Measurements from ENCODE around the gene MMP28. TPM values are rescaled to one million over a fixed set of nuclear protein-coding genes. Genes with fewer than 3 reads are reported as not detected.

The MMP28 gene
- polyA plus RNA-seq, 1 experiment = 0.28 TPM

DNA sequence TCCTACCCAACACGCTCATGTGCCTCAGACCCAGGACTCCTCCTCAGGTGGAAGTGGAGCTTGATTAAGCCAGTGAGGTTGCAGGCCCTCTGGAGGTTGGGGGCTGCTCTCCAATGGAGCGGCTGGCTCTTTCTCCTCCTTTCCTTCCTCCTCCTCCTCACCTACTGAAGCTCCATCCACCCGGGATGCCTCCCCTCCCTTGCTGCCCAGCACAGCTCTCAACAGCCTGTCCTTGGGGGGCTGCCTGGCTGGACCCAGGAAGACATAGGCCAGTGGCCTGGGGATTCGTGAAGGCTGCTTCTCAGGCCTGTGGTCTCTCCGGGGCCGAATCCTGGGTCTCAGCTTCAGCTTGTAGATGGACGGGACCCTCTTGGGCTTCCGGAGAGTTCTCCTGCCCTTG lies 50.6 kb downstream of the MMP28 start:
- peaks cover 31% of the 10 kb centered on the region for H3K27me3 ChIP-seq (ENCODE audit: control insufficient read depth, insufficient read depth, low read length)

DNA sequence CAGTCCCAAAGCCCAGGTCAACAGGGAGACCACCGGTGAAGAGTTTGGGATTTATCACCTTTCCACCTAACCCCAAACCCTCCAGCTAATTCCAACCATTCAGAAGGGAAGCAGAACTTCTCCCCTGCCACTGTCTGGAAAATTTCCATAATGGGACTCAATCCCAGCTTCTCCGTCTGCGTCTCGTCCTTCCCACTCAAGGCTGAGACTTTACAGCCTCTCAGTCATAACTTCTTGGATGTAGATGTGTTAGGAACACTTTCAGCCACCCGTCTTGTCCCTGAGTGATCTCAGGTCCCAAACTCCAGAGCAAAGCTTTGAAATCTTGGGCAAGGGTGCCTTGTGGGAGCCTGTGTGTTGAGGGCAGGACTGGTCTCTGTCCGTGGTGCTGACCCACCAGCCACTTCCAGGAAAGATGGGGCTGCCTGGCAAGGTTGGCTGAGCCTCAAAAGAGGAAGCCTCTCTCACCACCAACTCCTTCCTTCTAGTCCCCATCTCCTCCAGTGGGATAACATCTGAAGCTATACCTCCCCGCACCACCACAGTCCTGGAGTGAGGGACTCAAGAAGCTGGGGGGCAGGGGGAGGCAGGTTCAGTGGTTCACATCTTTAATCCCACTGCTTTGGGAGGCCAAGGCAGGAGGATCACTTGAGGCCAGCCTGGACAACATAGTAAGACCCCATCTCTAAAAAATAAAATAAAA lies 51.7 kb downstream of the MMP28 start:
- Histone ChIP-seq H3K4me3 (ENCODE audit: low read depth, low read length) (no peak overlapping the region), H3K36me3 (ENCODE audit: control insufficient read depth, insufficient read depth, low read length) (no peaks in the 10 kb centered on the region), H3K27me3 (ENCODE audit: control insufficient read depth, insufficient read depth, low read length) (peaks cover 24% of the 10 kb centered on the region)
- TF ChIP-seq, protein P1, sequence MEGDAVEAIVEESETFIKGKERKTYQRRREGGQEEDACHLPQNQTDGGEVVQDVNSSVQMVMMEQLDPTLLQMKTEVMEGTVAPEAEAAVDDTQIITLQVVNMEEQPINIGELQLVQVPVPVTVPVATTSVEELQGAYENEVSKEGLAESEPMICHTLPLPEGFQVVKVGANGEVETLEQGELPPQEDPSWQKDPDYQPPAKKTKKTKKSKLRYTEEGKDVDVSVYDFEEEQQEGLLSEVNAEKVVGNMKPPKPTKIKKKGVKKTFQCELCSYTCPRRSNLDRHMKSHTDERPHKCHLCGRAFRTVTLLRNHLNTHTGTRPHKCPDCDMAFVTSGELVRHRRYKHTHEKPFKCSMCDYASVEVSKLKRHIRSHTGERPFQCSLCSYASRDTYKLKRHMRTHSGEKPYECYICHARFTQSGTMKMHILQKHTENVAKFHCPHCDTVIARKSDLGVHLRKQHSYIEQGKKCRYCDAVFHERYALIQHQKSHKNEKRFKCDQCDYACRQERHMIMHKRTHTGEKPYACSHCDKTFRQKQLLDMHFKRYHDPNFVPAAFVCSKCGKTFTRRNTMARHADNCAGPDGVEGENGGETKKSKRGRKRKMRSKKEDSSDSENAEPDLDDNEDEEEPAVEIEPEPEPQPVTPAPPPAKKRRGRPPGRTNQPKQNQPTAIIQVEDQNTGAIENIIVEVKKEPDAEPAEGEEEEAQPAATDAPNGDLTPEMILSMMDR (IDR thresholded peaks at IDR 0.05; ENCODE audit: insufficient read depth, low read depth, low read length) = no peak
- ChIA-PET POLR2A (no interaction called here), CTCF (interaction anchor here (1.0 to 12.1 kb wide), 5 partner anchors 56 to 165 kb away, joined by 3 to 268 read pairs (median 3); partner anchors contain the start of genes PEX12 and TAF15)
- DNase-seq (ENCODE audit: low read depth) = no peak

More for the DNA sequence above, 50.6 kb downstream of the MMP28 start:
- POLR2A ChIA-PET = no interaction called here
- Histone ChIP-seq H3K36me3 (ENCODE audit: control insufficient read depth, insufficient read depth, low read length) (no peaks in the 10 kb centered on the region), H3K4me3 (ENCODE audit: low read depth, low read length) (no peak overlapping the region)
- CTCF ChIA-PET = interaction anchor here (0.6 to 12.1 kb wide), 6 partner anchors 57 to 166 kb away, joined by 3 to 268 read pairs (median 3); partner anchors contain the start of genes PEX12 and TAF15
- no peak for DNase-seq (ENCODE audit: low read depth)
- TF ChIP-seq, protein P1 (IDR thresholded peaks at IDR 0.05; ENCODE audit: insufficient read depth, low read depth, low read length) = no peak

DNA sequence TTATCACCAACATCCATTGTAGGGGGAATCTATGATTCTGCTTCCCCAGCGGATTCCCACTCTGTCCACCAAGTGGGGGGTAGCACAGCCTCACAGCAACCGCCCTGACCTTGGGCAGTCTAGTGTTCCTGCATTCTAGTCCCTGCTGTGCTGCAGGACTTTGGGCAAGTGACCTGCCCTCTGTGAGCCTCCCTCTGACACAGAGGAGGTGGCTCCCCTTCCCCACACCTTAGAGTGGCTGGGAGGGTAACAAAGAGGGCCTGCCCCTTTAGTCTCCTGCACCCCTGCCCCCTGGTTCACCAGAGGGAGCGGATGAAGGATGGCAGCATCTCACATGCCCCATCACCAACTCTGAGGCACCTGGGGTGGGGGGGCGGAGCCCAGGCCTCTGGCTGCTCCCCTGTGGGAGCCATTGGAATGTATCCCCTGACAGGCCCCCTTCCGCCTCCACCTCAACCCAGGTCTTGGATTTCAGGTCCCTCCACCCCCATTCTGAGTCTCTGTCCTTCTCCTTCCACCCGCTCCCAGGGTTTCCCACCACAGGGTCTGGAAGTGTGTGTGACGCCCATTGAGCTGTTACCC lies 52.5 kb downstream of the MMP28 start:
- ChIA-PET CTCF (interaction anchor here (12.1 kb wide), 1 partner anchor 130 kb away, joined by 268 read pairs; no protein-coding TSS in a partner anchor), POLR2A (no interaction called here)
- TF ChIP-seq, protein P1 (IDR thresholded peaks at IDR 0.05; ENCODE audit: insufficient read depth, low read depth, low read length) = no peak
- H3K36me3 ChIP-seq (ENCODE audit: control insufficient read depth, insufficient read depth, low read length) = no peaks in the 10 kb centered on the region
- peaks cover 27% of the 10 kb centered on the region for H3K27me3 ChIP-seq (ENCODE audit: control insufficient read depth, insufficient read depth, low read length)
- no peak for DNase-seq (ENCODE audit: low read depth)
- no peak overlapping the region for H3K4me3 ChIP-seq (ENCODE audit: low read depth, low read length)

DNA sequence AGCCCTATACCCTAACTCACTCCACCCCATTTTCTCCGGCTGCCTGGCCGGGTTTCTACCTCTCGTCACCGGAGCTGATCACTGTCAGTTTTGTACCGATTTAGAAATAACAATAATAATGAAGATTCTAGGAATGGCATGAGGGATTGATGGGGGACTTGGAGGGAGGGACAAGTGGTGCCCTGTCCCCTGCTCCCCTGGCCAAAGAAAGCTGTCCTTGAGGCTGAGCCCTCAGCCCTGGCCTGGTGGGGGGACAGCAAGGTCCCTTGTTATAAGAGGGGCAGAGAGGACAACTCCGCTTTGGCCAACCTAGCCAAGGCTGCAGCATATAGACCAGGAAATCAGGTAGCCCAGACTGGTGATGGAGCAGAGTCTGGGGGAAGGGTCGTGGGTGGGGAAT lies 52.9 kb downstream of the MMP28 start:
- TF ChIP-seq, protein P1 (IDR thresholded peaks at IDR 0.05; ENCODE audit: insufficient read depth, low read depth, low read length) = no peak
- Histone ChIP-seq H3K4me3 (ENCODE audit: low read depth, low read length) (no peak overlapping the region), H3K27me3 (ENCODE audit: control insufficient read depth, insufficient read depth, low read length) (peaks cover 27% of the 10 kb centered on the region), H3K36me3 (ENCODE audit: control insufficient read depth, insufficient read depth, low read length) (no peaks in the 10 kb centered on the region)
- CTCF ChIA-PET = interaction anchor here (12.1 kb wide), 1 partner anchor 129 kb away, joined by 268 read pairs; no protein-coding TSS in a partner anchor
- no peak for DNase-seq (ENCODE audit: low read depth)
- POLR2A ChIA-PET = no interaction called here

Data from BJ (cell line).